A673 (cell line): Measurements from ENCODE around the gene VWA7.

Source experiments
- CTCF ChIP-seq: fragments of 300-800, 200-600 bp; sonication (generic); conservative IDR thresholded peaks from 2 replicates; pipeline ENCODE4 v1.5.1; 2017; ENCODE audit warnings: low read depth, mild to moderate bottlenecking, antibody characterized with exemption, low read length, moderate library complexity, mixed read lengths
- EZH2 ChIP-seq: fragments of 200-600 bp; sonication (generic); IDR thresholded peaks from 2 replicates; pipeline ENCODE4 v1.6.1; 2017; ENCODE audit warnings: borderline replicate concordance, low read depth, mild to moderate bottlenecking, mixed read lengths, antibody characterized with exemption, low read length; ENCODE audit not compliant: poor library complexity, severe bottlenecking

DNA sequence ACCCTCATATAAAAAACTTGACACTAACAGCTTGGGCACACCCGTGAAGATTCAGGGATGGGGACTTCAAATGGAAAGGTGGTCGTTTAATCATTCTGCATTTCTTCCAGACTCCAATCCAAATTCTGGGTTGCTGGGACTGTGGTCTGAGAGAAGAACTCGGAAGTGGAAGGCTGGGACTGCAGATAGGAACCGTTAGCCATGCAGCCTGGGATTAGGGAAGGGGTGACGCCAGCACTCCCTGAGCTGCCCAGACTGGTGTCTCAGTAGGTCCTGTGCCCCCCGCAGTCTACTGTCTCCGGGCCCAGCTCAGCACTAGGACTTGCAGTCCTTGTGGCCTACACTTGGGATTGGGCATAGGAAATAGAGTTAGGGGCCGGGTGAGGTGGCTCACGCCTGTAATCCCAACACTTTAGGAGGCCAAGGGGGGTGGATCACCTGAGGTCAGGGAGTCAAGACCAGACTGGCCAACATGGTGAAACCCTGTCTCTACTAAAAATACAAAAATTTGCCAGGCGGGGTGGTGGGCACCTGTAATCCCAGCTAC is 40.3 kb downstream of the VWA7 start:
- TF ChIP-seq CTCF (no peak), EZH2 (no peak)
